Stimulated activated CD8-positive, alpha-beta memory T cell treated with anti-CD3 and anti-CD28 coated beads, Interleukin-7, amount 100 ng/mL, for 48 hours (primary cell): Measurements from ENCODE around the gene FREM2.

Experiments
- DNase-seq, 2 donors: peaks; one replicate each; pipeline ENCODE4 v3.0.0-alpha.2; 2020; ENCODE audit warnings: low read depth in 1 of 2; ENCODE audit errors: extremely low read depth in 1 of 2

Gene FREM2

GRCh38 chr13:38686577-38687245 lies at the start of gene FREM2:
TSS of gene FREM2 (plus strand) at chr13:38687077. CDS start at chr13:38687345, 268 bp downstream.
- no peak for DNase-seq

DNA sequence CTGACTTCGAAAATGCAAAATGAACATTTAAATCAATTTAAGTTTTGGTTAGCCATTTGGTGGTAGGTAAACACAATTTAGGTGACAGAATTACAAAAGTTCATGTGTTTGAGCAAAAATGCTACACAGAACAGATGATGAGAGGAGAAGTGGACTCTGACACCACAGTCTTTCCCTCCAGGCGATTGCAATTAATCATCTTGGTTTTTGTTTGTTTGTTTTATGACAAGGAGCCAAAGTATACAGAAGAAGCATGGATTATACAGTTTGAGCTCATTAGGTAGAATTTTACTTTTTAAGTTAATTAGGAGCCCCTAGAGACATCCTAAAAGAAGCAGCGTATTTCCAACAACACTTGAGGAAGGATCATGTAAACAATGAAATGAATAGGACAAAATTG lies 49.3 kb upstream of the FREM2 start:
- no peak for DNase-seq

GRCh38 chr13:38641164-38641948 lies 45.5 kb upstream of the FREM2 start:
- no peak for DNase-seq

DNA sequence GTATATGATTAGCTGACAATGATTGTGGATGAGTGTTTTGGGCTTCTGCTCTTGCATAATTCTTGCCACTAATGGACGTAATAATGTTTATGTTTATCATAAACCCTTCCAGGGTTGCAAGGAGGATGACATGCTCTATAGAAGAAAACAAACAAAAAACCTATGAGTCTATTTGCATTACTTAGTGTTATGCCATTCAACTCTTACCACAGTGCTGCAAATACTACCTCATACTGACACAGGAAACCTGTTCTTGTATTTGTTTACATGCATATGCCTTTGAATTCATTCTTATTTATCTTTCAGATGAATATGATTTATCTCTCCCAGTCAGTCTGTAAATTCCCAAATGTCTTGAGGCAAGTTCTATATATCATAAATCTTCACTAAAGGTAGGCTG lies 39.6 kb upstream of the FREM2 start:
- no peak for DNase-seq

DNA sequence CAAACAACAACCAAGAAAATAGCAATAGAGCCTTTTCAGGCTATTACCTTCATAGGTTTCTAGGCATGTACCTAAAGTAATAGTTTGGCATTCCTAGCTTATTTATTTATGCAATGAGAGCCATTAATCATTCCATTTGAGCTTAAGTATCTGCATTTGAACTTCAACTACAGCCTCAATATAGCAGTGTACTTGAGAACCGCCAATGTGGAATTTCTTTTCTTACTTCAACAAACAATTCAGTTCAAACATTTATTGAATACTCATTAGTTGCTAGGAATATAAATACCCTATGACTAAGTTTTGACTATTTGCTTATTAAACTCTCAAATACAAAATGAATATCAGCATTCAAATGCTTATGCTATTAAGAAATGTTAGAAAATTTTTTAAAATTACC lies 38.0 kb upstream of the FREM2 start:
- no peak for DNase-seq

DNA sequence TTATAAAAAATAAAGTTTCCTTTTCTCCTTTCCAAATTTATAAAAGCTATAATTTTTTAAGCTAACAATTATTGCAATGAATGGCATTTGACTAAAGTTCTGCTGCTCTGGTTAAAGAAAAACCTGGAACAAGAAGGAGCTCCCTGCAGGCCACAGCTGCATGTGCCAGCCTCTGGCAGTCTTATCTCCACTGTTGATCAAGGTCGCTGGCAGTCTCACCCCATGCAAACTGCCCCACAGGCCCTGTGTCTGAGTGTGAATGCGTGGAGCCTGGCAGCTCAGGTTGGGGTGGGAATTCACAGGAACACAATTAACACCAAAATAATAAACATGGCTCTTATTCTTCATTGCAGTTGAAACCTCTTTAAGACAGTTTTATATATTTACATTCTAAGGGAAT lies 30.2 kb upstream of the FREM2 start:
- DNase-seq, result no peak

GRCh38 chr13:38657191-38657590 lies 29.7 kb upstream of the FREM2 start:
- no peak for DNase-seq

- no peak for DNase-seq
Measured at GRCh38 chr13:38658906-38659305, 28.0 kb upstream of the FREM2 start.

- no peak for DNase-seq
Measured at GRCh38 chr13:38661010-38661675, 25.7 kb upstream of the FREM2 start.

DNA sequence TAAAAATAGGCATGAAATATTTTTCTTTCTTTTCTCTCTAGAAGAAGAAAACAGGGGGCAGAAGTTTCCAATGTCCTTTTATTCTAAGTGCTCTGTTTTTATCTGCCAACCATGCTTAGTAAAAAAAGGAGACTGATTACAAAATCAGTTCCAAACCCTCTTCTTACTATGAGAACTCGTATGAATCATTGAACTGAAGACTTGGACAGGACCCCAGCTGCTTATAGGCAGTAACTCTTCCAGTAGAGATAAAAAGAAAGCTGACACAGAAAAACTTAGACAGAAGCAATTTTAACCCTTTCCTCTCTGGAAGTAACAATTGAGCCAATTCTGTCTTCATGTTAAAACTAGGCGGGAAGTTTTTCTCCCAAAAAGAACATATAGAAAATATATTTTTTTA lies 24.5 kb upstream of the FREM2 start:
- no peak for DNase-seq

DNA sequence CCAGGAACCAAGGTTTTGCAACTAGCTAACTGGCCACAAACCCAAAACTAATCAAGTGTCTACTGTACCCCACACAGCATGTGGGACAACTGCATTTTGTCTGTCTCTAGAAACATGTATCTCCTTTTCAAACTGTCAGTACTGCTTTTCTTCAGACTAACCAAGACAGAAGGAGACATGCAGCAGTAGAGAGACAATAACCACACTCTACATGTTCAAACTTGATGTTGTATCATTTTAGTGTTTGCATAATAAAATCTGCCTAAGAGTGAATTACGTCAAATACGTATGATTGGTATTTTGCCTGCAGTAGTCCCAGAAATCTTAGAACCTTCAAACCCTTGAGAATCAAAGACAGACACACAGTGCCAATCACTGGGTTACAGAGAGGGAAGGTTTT lies 22.0 kb upstream of the FREM2 start:
- no peak for DNase-seq

- no peak for DNase-seq
Measured at GRCh38 chr13:38667526-38668109, 19.3 kb upstream of the FREM2 start.

- DNase-seq, result no peak
Measured at GRCh38 chr13:38669234-38669964, 17.5 kb upstream of the FREM2 start.

GRCh38 chr13:38670627-38671026 lies 16.2 kb upstream of the FREM2 start:
- DNase-seq, result no peak

DNA sequence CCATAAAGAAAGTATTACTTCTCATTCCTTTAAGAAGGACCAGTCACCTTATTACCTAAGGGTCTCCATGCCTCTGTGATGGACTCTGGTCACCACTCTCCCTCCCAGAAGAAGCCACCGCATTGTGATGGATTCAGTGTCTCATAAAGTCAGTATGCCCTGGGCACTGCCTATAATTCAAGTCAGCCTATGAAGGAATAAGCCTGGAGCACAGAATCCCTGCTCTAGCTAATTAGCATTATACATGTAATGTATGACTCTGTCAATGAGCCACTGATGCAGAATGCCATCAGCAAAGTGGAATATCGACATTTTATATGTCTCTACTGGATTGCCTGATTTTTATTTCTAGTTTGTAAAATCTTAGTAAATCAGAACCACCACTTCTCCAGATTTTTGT lies 14.9 kb upstream of the FREM2 start:
- DNase-seq, result no peak

- no peak for DNase-seq
Measured at GRCh38 chr13:38674208-38674607, 12.7 kb upstream of the FREM2 start.

GRCh38 chr13:38680912-38681311 lies 6.0 kb upstream of the FREM2 start:
- DNase-seq, result no peak

GRCh38 chr13:38684714-38685113 lies 2.2 kb upstream of the FREM2 start:
- no peak for DNase-seq

- DNase-seq, result no peak
Measured at GRCh38 chr13:38685431-38685830, 1.4 kb upstream of the FREM2 start.

GRCh38 chr13:38685974-38686576 lies 802 bp upstream of the FREM2 start:
- no peak for DNase-seq
